Prostate gland (tissue), 2 donors: ENCODE measurements around the gene TDRD5.

Experiments used
- CTCF ChIP-seq, 4 experiments: fragments of 200-600 bp in 2 of 4; fragments of 450-650 bp in 2 of 4; sonication (generic) in 2 of 4; IDR thresholded peaks; 1 replicate in 3 of 4; 2 replicates in 1 of 4; pipeline ENCODE4 v1.5.1; 2016 to 2019; ENCODE audit warnings: antibody characterized with exemption in 4 of 4, mild to moderate bottlenecking in 2 of 4, moderate library complexity in 2 of 4
- POLR2AphosphoS5 ChIP-seq: sonication (generic); formaldehyde crosslinking; IDR thresholded peaks from one replicate; pipeline ENCODE4 v1.6.1; 2017; ENCODE audit warnings: antibody characterized with exemption

DNA sequence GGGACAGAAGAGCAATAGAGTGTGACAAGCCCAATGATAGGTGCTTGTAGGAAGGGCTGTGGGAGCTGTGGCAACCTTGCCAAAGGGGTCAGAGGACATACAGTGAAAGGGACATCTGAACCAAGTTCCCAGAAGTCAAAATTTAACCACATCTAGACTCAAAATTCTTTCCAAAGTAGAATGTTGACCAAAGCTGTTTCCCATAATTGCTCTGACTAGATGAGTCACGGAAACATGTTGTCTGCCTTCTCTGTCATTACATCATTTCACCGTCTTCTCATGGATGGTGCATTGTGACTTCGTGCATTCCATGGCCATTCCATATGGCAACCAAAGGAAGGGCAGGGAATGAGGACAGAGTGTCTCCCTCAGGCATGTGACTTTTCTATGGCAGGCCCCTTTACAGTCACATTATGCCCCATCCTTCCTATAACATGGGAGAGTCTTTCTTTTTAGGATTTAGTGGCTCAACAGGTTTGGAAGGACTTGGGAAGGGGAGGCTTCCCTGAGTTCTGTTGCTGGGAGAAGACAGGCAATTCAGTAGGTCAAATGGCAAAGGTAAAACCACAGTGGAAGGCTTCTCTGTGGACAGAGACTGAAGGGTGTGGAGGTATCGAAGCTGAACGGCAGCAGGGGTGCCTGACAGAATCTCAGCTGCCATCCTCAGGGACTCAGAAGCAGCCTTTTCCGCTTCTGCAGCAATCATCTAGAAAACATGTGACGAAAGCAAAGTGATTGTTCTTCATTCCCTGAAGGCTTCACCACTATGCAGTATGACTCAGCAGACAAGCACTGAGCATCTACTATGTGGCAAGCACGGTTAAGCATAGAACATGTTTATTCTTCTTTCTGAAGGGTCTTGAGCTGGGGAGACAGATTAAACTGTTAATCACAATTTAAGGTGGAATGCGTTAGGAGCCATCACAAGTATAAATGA, 40.6 kb upstream of the TDRD5 start:
- TF ChIP-seq CTCF (IDR thresholded peaks at IDR 0.05) (no peak), POLR2AphosphoS5 (no peak)
